AG04449 (cell line): Measurements from ENCODE around the gene FMN2.

Source experiments
- CTCF ChIA-PET: fragments of 350-600 bp; formaldehyde crosslinking; extraction: SDS; loops from one replicate; lab custom pipeline; 2021; ENCODE audit warnings: antibody characterized with exemption; lab: Yijun Ruan, JAX
- POLR2A ChIA-PET: fragments of 400-600, 350-600 bp; formaldehyde crosslinking; extraction: SDS; loops from one replicate; lab custom pipeline; 2020; ENCODE audit warnings: antibody characterized with exemption, inconsistent platforms; lab: Yijun Ruan, JAX
- DNase-seq: peaks from one replicate; pipeline ENCODE4 v3.0.0-alpha.2; 2010; ENCODE audit warnings: low read depth, low spot score
- H3K4me3 ChIP-seq: 2 replicates; pipeline ENCODE4 v1.5.1; 2011; ENCODE audit warnings: low read depth, mild to moderate bottlenecking, control low read depth, low read length
- TF ChIP-seq, protein P1 (sequence below): IDR thresholded peaks from one replicate; pipeline ENCODE4 v1.5.1; 2011; ENCODE audit warnings: mild to moderate bottlenecking, moderate library complexity, low read length, control low read depth, inconsistent platforms; ENCODE audit not compliant: insufficient read depth; ENCODE audit errors: missing control alignments

The FMN2 gene

DNA sequence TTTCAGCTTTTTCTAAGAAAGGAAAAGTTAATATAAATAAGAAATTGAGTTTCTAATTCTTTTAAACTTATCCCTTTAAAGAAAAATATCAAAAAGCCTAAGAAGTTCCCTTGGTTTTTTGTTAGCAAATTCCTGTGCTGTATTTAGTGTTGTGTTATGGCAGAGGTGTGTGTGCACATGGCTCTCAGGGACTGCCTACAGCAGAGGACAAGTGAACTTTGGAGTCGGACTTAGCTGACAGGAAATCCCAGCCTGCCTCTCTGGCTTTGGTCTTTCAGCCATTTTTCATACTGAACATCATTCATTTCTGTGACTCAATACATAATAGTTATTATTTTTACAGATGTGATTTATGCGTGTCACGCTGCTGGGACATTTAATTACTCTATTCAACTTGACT lies 149.6 kb downstream of the FMN2 start:
- DNase-seq = no peak
- POLR2A ChIA-PET = no interaction called here
- CTCF ChIA-PET = interaction anchor here (0.7 kb wide), 1 partner anchor 49 kb away, joined by 3 read pairs; no protein-coding TSS in a partner anchor
- H3K4me3 ChIP-seq = no peak overlapping the region
- TF ChIP-seq, protein P1, sequence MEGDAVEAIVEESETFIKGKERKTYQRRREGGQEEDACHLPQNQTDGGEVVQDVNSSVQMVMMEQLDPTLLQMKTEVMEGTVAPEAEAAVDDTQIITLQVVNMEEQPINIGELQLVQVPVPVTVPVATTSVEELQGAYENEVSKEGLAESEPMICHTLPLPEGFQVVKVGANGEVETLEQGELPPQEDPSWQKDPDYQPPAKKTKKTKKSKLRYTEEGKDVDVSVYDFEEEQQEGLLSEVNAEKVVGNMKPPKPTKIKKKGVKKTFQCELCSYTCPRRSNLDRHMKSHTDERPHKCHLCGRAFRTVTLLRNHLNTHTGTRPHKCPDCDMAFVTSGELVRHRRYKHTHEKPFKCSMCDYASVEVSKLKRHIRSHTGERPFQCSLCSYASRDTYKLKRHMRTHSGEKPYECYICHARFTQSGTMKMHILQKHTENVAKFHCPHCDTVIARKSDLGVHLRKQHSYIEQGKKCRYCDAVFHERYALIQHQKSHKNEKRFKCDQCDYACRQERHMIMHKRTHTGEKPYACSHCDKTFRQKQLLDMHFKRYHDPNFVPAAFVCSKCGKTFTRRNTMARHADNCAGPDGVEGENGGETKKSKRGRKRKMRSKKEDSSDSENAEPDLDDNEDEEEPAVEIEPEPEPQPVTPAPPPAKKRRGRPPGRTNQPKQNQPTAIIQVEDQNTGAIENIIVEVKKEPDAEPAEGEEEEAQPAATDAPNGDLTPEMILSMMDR = no peak

DNA sequence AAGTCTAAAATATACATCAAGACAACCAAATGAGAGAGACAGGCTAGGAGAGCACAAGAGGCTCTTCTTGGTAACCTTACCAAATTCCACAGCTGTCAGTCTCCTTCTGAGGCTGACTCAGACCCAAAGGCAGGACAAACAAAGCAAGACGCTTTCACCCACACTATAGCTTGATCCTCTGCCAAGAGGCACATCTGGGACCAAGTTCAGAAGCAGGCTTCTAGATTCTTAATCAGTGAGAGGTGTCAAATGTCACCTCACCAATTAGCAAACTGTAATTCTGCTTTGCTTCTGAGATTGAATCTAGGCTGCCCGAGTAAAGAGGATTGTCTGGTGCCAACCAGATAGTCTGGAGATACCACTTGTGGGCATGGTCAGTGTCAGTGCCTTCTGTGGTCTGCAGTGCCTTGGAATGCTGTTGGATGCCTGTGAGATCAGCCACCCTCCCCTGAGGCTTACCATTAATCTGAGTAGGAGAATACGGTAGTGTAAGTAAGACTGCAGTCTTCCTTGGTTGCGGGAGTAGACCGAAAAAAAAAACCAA lies 151.0 kb downstream of the FMN2 start:
- TF ChIP-seq, protein P1 = no peak
- CTCF ChIA-PET = interaction anchor here (1.2 kb wide), 1 partner anchor 360 kb away, joined by 3 read pairs; no protein-coding TSS in a partner anchor
- peak; percentile 64 for DNase-seq
- H3K4me3 ChIP-seq = no peak overlapping the region
- POLR2A ChIA-PET = interaction anchor here (0.9 to 1.0 kb wide), 2 partner anchors 8 to 16 kb away, joined by 3 to 4 read pairs; no protein-coding TSS in a partner anchor

DNA sequence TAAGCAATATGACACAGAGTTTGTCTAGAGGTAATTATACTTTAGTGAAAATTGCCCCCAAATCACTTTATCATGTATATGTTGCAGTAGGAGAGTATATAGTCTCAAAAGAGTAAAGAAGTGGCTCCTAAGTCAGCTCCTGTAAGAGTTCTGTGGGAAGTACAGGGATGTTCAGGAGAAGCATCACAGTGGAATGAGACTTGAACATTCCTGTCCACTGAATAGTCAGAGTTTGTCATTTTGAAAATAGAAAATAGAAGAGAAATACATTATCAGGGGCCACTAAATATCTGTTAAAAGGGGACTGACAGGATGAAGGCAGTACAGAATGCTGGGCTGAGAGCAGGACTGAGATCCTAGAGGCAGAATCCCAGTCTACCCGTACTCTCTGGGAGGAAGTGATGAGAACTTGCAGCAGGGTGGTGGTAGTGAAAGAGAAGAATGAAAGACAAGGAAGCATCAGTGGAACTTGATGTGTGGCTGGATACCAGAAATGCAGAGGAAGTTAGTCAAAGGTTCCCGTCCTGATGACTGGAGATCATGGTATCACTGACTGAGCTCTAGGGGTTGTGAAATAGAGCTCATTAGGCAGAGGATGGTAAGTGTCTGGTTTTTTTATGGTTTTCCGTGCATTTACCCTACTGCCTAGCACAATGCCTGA lies 153.4 kb downstream of the FMN2 start:
- DNase-seq = peak; percentile 89

DNA sequence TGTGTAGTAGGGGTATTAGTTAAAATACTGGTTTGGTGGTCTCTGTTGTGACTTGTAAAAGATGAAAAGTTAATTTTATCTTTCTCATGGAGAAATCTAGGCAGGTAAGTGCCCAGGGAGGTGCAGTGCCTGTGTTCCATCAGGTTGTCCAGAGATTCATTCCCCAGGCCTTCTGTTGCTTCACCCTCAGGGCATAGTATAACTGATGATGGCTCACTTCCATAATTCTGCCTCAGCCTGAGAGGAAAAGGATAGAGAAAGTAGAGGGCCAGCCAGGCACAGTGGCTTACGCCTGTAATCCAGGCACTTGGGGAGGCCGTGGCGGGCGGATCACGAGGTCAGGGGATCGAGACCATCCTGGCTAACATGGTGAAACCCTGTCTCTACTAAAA lies 153.9 kb downstream of the FMN2 start:
- CTCF ChIA-PET = interaction anchor here (1.1 kb wide), 1 partner anchor 218 kb away, joined by 3 read pairs; no protein-coding TSS in a partner anchor
- no peak overlapping the region; the same call in 1 of the 2 replicates for H3K4me3 ChIP-seq
- POLR2A ChIA-PET = interaction anchor here (0.7 to 1.8 kb wide), 7 partner anchors 8 to 92 kb away, joined by 3 to 18 read pairs (median 5); no protein-coding TSS in a partner anchor
- no peak for DNase-seq
- TF ChIP-seq, protein P1 = no peak

More for the DNA sequence above, 153.4 kb downstream of the FMN2 start:
- TF ChIP-seq, protein P1 = no peak
- ChIA-PET CTCF (no interaction called here), POLR2A (interaction anchor here (0.6 to 1.8 kb wide), 8 partner anchors 8 to 338 kb away, joined by 3 to 18 read pairs (median 4); no protein-coding TSS in a partner anchor)
- H3K4me3 ChIP-seq = peak overlapping the region; percentile 27; the same call in 1 of the 2 replicates

DNA sequence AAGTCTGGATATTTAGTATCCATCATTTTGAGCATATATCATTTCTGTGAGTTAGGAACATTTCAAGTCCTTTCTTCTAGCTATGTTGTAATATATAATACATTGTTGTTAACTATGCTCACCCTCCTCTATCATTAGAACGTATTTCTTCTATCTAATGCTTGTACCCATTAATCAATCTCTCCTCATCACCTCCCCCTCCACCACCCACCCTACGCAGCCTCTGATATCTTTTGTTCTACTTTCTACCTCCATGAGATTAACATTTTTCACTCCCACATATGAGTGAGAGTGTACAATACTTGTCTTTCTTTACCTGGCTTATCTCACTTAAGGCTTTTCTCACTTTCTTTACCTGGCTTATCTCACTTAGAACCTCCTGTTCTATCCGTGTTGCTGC lies 156.2 kb downstream of the FMN2 start:
- POLR2A ChIA-PET = no interaction called here
- TF ChIP-seq, protein P1 = no peak
- CTCF ChIA-PET = no interaction called here
- no peak overlapping the region for H3K4me3 ChIP-seq
- DNase-seq = no peak

DNA sequence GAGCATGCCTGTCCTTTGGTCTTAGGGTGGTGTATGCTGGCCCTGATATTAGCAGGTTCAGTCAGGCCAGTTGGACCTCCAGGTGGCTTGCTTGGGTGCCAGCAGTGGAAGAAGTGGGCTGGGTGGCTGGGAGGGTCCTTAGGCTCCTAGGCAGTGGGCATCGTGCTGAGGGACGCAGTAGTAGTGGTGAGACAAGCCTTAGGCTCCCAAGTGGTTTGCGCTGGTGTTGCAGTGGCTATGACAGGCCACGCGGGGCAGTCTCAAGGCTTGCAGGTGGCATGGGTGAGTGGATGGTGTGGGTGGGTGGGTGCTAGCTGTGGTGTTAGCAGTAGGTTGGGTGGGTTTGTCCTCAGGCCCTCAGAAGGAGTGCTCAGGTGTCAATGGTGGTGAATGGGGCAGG lies 162.3 kb downstream of the FMN2 start:
- TF ChIP-seq, protein P1 = no peak
- DNase-seq = no peak
- POLR2A ChIA-PET = no interaction called here
- no peak overlapping the region for H3K4me3 ChIP-seq
- CTCF ChIA-PET = no interaction called here
